ENCODE results near the gene PITPNM1.
"Not testable (repeated sequence)": the region's sequence is repeated elsewhere in the genome, so short reads cannot be mapped to it uniquely, and the experiment has no call there.

PITPNM1 gene

GRCh38 chr11:67504950-67505581 is at the start of gene PITPNM1:
PITPNM1 (minus strand) TSS chr11:67505363; CDS start chr11:67504180, 1,183 bp downstream.
- peak; percentile 72 to 86 for DNase-seq

GRCh38 chr11:67551697-67552096 is 46.5 kb upstream of the PITPNM1 start:
- not testable (repeated sequence) for DNase-seq

GRCh38 chr11:67551127-67551526 is 46.0 kb upstream of the PITPNM1 start:
- no peak for DNase-seq

DNA sequence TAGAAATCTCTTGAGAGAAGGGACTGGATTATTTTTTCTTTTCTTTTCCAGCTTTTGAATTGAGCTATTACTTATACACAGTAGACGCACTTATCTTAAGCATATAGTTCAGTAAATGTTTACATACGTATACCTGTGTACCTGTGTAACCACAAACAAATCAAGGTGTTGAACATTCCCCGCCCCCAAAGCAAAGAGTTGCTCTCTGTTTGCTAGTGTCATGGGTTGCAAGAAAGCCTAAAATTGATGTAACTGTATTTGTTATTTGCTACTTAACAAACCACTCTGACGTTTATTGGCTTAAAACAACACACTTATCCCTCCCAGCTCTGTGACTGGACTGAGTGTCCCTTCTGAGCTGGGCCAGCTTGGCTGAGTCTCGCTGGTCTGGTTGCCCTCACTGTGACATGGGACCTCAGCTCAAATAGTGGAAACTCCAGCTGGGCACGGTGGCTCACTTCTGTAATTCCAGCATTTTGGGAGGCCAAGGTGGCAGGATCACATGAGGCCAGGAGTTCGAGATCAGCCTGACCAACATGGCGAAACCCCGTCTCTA is 43.5 kb upstream of the PITPNM1 start:
- DNase-seq, result no peak

GRCh38 chr11:67548112-67548511 is 42.9 kb upstream of the PITPNM1 start:
- DNase-seq, result not testable (repeated sequence)

GRCh38 chr11:67545280-67545679 is 40.1 kb upstream of the PITPNM1 start:
- DNase-seq, result no peak

- no peak for DNase-seq
Measured at GRCh38 chr11:67544616-67545242, 39.6 kb upstream of the PITPNM1 start.

DNA sequence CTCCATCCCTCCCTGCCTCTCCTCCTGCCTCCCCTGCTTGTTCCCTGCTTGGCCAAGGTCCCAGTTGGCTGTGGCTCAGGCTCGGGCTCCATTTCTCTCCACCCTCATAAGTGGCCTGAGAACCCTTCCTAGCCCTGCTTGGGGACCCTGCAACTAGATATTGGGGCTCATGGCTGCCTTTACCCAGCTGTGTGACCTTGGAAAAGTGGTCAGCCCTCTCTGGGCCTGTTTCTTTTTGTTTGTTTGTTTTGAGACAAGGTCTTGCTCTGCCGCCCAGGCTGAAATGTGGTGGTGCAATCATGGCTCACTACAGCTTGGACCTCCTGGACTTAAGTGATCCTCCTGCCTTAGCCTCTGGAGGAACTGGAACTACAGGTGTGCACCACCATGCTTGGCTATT is 38.4 kb upstream of the PITPNM1 start:
- no peak for DNase-seq

DNA sequence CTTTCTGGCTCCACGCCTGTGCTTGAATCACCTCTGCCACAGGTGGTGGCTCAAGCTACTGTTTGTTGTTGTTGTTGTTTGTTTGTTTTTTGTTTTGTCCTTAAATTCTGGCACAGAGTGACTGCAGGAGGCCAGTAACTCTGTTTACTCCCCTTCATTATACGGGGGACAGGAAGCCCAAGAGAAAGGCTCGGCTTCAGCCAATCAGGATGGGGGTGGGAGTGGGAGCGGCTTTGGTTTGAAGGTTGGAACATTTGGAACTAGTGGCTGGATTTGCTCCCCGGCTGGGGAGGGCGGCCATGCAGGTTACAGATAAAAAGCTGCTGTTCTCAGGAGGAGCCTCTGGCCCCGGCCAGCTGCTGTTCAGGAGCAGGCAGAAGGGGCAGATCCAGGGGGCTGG is 37.8 kb upstream of the PITPNM1 start:
- DNase-seq, result no peak

- DNase-seq, result no peak
Measured at GRCh38 chr11:67542169-67542568, 37.0 kb upstream of the PITPNM1 start.

DNA sequence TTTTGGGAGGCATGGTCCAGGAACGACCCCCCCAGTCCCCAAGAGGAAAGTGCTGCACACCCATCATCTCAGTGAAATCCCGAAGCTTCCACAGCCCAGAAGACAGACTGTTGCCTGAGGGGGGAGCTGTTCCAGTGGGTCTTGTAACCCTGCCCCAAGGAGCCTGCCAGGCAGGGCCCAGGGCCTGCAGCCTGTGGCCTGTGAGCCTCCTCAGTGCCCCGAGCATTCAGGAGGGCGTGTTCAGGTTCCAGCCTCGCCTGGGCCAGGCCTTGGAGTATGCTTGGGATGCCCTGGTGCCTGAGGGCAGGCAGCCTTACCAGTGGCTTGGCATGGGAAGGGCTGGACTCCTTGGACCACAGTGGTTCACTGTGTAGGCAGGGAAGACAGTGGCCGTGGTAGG is 36.0 kb upstream of the PITPNM1 start:
- DNase-seq, result no peak

DNA sequence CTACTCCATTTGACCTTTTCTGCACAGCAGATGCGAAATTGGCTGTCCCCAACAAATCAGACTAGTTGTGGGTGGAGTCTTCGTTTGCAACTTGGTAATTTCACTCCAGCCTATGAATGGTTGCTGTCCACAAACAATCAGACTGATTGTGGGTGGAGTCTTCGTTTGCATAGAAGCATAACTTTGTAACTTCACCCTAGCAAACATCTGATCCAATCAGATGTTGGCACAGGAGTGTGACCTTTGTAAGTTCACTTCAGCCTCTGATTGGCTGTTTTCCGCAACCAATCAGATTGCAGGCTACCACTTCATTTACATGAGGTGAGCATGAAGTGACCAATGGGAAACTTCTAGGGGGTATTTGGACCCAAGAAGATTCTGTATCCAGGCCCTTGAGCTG is 34.4 kb upstream of the PITPNM1 start:
- DNase-seq, result no peak

GRCh38 chr11:67538823-67539505 is 33.8 kb upstream of the PITPNM1 start:
- no peak for DNase-seq

DNA sequence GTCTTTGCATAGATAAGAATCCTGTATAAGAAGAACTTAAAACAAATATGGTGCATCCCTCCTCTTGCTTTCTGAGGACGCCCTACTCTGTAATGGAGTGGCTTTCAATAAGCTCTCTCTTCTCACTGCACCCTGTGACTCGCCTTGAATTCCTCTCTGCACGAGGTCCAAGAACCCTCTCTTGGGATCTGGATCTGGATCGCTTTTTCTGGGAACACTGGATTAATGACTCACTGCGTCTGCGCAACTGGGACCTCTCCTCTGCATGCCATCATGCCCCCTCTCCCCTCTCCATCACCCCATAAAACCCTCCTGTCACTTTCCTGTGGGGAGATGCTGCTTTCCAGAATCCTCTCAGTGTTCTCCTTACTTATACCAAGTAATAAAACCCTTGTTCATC is 33.1 kb upstream of the PITPNM1 start:
- no peak for DNase-seq

DNA sequence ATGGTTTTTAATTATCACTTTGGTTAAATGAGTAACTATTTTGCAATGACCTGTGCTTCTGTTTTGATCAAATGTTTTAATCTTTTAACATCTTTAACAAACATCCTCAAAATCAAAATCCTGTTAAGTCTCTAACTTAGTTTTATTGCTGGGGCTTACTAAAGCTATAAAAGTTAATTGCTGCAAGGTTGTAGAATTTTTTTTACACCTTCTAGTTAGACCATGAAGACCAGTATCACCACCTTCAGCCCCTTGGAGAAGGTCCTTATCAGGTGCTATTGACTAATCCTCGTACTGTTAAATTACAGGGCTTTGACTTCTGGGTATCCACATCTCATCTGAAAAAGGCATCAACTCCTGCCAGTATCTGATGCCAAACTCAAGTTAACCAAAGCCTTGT is 30.4 kb upstream of the PITPNM1 start:
- DNase-seq, result no peak

- no peak for DNase-seq
Measured at GRCh38 chr11:67534070-67534679, 29.0 kb upstream of the PITPNM1 start.

DNA sequence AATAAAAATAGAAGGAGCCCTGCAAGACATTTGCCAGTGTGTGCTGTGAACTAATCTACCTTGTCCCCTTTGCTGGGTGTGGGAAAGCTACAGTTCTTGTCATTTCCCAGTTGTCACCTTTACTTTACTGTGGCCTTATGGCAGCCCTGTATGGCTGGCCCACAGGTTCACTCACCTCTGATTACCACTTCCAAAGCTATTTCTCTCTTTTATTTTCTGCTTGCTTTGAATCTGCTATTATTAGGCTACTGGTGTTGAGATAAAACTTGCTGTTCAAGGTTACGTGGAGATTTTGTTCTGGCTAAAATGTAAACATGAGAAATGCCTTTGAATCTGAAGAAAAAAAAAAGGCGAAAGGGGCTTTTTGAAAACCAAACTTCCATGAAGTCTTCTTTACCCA is 27.7 kb upstream of the PITPNM1 start:
- no peak for DNase-seq

GRCh38 chr11:67530282-67530592 is 25.1 kb upstream of the PITPNM1 start:
- no peak for DNase-seq

- DNase-seq, result no peak
Measured at GRCh38 chr11:67528376-67528775, 23.2 kb upstream of the PITPNM1 start.

- no peak for DNase-seq
Measured at GRCh38 chr11:67525275-67525976, 20.3 kb upstream of the PITPNM1 start.

- DNase-seq, result no peak
Measured at GRCh38 chr11:67524480-67524808, 19.3 kb upstream of the PITPNM1 start.

DNA sequence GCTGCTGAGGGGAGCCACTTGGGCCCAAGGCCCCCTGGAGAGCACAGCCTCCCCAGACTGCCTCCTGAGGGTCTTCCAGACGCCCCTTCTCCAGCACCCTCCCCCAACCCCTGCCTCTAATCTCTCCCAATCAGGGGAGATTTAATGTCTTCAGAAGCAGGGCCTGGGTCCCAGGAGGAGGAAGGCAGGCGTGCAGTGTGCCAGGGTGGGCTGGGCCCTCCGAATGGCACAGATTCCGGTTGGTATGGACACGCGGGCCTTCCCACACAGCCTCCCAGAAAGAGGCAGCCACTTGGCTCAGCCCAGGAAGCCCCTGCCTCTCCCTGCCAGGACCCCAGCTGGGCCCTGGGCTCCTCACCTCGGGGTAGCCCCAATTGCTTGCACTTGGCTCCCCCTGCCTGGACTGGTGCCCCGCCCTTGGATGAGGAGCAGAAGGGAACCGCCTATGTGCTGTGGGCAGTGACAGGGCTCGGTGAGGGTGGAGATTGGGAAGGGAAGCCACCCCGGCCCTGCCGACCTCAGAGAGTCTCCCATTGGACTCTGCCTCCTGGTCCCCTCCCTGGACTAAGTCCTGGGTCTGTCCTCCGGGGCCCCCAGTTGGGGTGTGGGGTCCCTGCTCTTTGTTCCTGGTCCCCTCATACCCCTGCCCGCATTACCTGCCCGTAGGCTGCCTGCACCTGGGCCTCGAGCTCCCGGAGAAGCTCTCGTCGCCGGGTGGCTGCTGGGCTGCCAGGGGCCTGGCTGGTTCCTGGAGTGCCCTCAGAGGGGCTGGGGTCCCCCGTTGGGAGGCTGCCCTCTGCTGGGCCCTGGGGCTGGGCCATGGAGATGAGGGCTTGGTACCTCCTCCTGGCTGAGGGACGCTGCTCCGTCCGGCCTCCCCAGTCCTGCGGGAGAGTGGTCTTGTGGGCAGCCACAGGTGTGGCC is 18.7 kb upstream of the PITPNM1 start:
- no peak for DNase-seq
